ENCODE measurements around the gene PLCL2.

PLCL2 gene

GRCh38 chr3:17023006-17023664 lies 138.4 kb downstream of the PLCL2 start:
- peak; percentile 21 for DNase-seq

- no peak for DNase-seq
Observed at GRCh38 chr3:17025594-17026139, 140.9 kb downstream of the PLCL2 start.

- DNase-seq, result no peak
Observed at GRCh38 chr3:17027318-17027717, 142.6 kb downstream of the PLCL2 start.

GRCh38 chr3:17028363-17028762 lies 143.6 kb downstream of the PLCL2 start:
- DNase-seq, result no peak

GRCh38 chr3:17030438-17030837 lies 145.7 kb downstream of the PLCL2 start:
- DNase-seq, result no peak

GRCh38 chr3:17030956-17031652 lies 146.3 kb downstream of the PLCL2 start:
- no peak for DNase-seq

GRCh38 chr3:17032407-17033034 lies 147.8 kb downstream of the PLCL2 start:
- DNase-seq, result no peak

- DNase-seq, result no peak
Observed at GRCh38 chr3:17033516-17034168, 148.9 kb downstream of the PLCL2 start.

GRCh38 chr3:17035033-17035432 lies 150.3 kb downstream of the PLCL2 start:
- DNase-seq, result no peak

GRCh38 chr3:17035966-17036365 lies 151.2 kb downstream of the PLCL2 start:
- no peak for DNase-seq

GRCh38 chr3:17038141-17038540 lies 153.4 kb downstream of the PLCL2 start:
- no peak for DNase-seq

- DNase-seq, result no peak
Observed at GRCh38 chr3:17038900-17039553, 154.3 kb downstream of the PLCL2 start.

- no peak for DNase-seq
Observed at GRCh38 chr3:17039594-17039993, 154.8 kb downstream of the PLCL2 start.

- no peak for DNase-seq
Observed at GRCh38 chr3:17040322-17040989, 155.7 kb downstream of the PLCL2 start.

GRCh38 chr3:17040990-17041377 lies 156.2 kb downstream of the PLCL2 start:
- no peak for DNase-seq

- no peak for DNase-seq
Observed at GRCh38 chr3:17044855-17045254, 160.1 kb downstream of the PLCL2 start.

- no peak for DNase-seq
Observed at GRCh38 chr3:17045705-17046104, 160.9 kb downstream of the PLCL2 start.

- no peak for DNase-seq
Observed at GRCh38 chr3:17046623-17047022, 161.9 kb downstream of the PLCL2 start.

- no peak for DNase-seq
Observed at GRCh38 chr3:17047162-17047561, 162.4 kb downstream of the PLCL2 start.

- no peak for DNase-seq
Observed at GRCh38 chr3:17047894-17048293, 163.1 kb downstream of the PLCL2 start.

- no peak for DNase-seq
Observed at GRCh38 chr3:17050071-17050470, 165.3 kb downstream of the PLCL2 start.

- no peak for DNase-seq
Observed at GRCh38 chr3:17050506-17050905, 165.8 kb downstream of the PLCL2 start.
